Caco-2 (cell line): ENCODE results near the gene SLC25A21. TPM values are rescaled to one million over a fixed set of nuclear protein-coding genes. Genes with fewer than 3 reads are reported as not detected.
"Not testable (repeated sequence)": the region's sequence is repeated elsewhere in the genome, so short reads cannot be mapped to it uniquely, and the experiment has no call there.

Source experiments
- BruUV-seq: library from RNA; stranded (reverse); fragments of 400-500 nt; replicated peaks from 2 replicates; lab custom pipeline; 2021; lab: Mats Ljungman, UMichigan
- CTCF ChIA-PET: fragments of 300-600 bp; sonication (Branson Sonifier 250); formaldehyde crosslinking; loops from one replicate; lab custom pipeline; 2022; ENCODE audit warnings: antibody characterized with exemption; lab: Charles Lee
- POLR2A ChIA-PET: fragments of 300-600 bp; sonication (Branson Sonifier 250); formaldehyde crosslinking; loops from one replicate; lab custom pipeline; 2022; ENCODE audit warnings: antibody characterized with exemption; lab: Charles Lee
- DNase-seq, 2 experiments: peaks; one replicate each; pipeline versions ENCODE4 v3.0.0 to v3.0.0-alpha.2; 2020 to 2022
- H3K27me3 ChIP-seq: replicated peaks from 2 replicates; pipeline ENCODE4 v1.6.0; 2011; ENCODE audit warnings: low read length; ENCODE audit not compliant: control insufficient read depth, insufficient read depth
- H3K36me3 ChIP-seq: 2 replicates; pipeline ENCODE4 v1.5.1; 2011; ENCODE audit warnings: low read length; ENCODE audit not compliant: control insufficient read depth, insufficient read depth
- H3K4me1 ChIP-seq: fragments of 250-450 bp; sonication (Bioruptor Pico); 2 replicates; pipeline ENCODE4 v1.5.1; 2020; ENCODE audit warnings: mild to moderate bottlenecking
- H3K4me3 ChIP-seq: 2 replicates; pipeline ENCODE4 v1.5.1; 2011; ENCODE audit warnings: low read depth, mild to moderate bottlenecking, control low read depth, low read length
- H3K9me3 ChIP-seq: fragments of 250-450 bp; sonication (Bioruptor Pico); 2 replicates; pipeline ENCODE4 v1.5.1; 2020; ENCODE audit warnings: mild to moderate bottlenecking, moderate library complexity
- H3K27ac Mint-ChIP-seq: one replicate; pipeline ENCODE4 v1.8.0; 2022; ENCODE audit warnings: mixed read lengths; ENCODE audit not compliant: unreplicated experiment
- H3K27me3 Mint-ChIP-seq: one replicate; pipeline ENCODE4 v1.8.0; 2022; ENCODE audit warnings: mixed read lengths; ENCODE audit not compliant: insufficient read depth, unreplicated experiment
- H3K36me3 Mint-ChIP-seq: one replicate; pipeline ENCODE4 v1.8.0; 2022; ENCODE audit warnings: mild to moderate bottlenecking, mixed read lengths; ENCODE audit not compliant: insufficient read depth, unreplicated experiment
- H3K4me1 Mint-ChIP-seq: one replicate; pipeline ENCODE4 v1.8.0; 2022; ENCODE audit warnings: low read depth, mixed read lengths; ENCODE audit not compliant: unreplicated experiment
- H3K4me3 Mint-ChIP-seq: one replicate; pipeline ENCODE4 v1.8.0; 2022; ENCODE audit warnings: mild to moderate bottlenecking, moderate library complexity, mixed read lengths; ENCODE audit not compliant: unreplicated experiment
- H3K9me3 Mint-ChIP-seq: one replicate; pipeline ENCODE4 v1.8.0; 2022; ENCODE audit warnings: mixed read lengths; ENCODE audit not compliant: unreplicated experiment
- CTCF ChIP-seq, 2 experiments: fragments of 200-600 bp in 1 of 2; IDR thresholded peaks; 1 replicate in 1 of 2; 2 replicates in 1 of 2; pipeline versions ENCODE4 v1.5.1 to v1.8.0; 2011 to 2022; ENCODE audit warnings: antibody characterized with exemption in 1 of 2, control low read depth in 1 of 2, inconsistent platforms in 1 of 2, low read depth in 1 of 2, low read length in 1 of 2, mild to moderate bottlenecking in 1 of 2, moderate library complexity in 1 of 2; ENCODE audit not compliant: insufficient read depth in 1 of 2, severe bottlenecking in 1 of 2, unreplicated experiment in 1 of 2
- intact Hi-C: fragments of 100-400 bp; cut with micrococcal nuclease; formaldehyde crosslinking; loops from one replicate; pipeline ENCODE4 v1.10.0; 2022; ENCODE audit not compliant: unreplicated experiment
- total RNA-seq: library from RNA; stranded (reverse); gene quantifications from 2 replicates; pipeline ENCODE4 v1.2.3, GENCODE V29; 2022

Gene SLC25A21
- total RNA-seq, 1 experiment from 2014 or later: 3.2 TPM

GRCh38 chr14:37213016-37213415, 40.6 kb upstream of the SLC25A21 start:
- peaks cover 15% of the 10 kb centered on the region for H3K9me3 Mint-ChIP-seq
- ChIA-PET POLR2A (no interaction called here), CTCF (interaction anchor here (0.6 kb wide), 1 partner anchor 35 kb away, joined by 4 read pairs; no protein-coding TSS in a partner anchor)
- no peaks in the 10 kb centered on the region for H3K27me3 ChIP-seq
- no TSS peak for BruUV-seq
- H3K4me1 ChIP-seq: no peaks in the 10 kb centered on the region
- no peaks in the 10 kb centered on the region for H3K4me1 Mint-ChIP-seq
- no peaks in the 10 kb centered on the region for H3K36me3 Mint-ChIP-seq
- H3K9me3 ChIP-seq: peaks cover 5% of the 10 kb centered on the region; the same call in 1 of the 2 replicates
- no peak overlapping the region for H3K27ac Mint-ChIP-seq
- no peak for TF ChIP-seq CTCF (IDR thresholded peaks at IDR 0.05; ENCODE audit: insufficient read depth in 1 of 2, low read depth in 1 of 2, low read length in 1 of 2, severe bottlenecking in 1 of 2, unreplicated experiment in 1 of 2)
- no peak for DNase-seq
- H3K4me3 ChIP-seq: no peak overlapping the region
- no peak overlapping the region for H3K4me3 Mint-ChIP-seq
- no peaks in the 10 kb centered on the region for H3K36me3 ChIP-seq
- H3K27me3 Mint-ChIP-seq: no peaks in the 10 kb centered on the region
- intact Hi-C loops: no loop called here

GRCh38 chr14:37210448-37210847, 38.0 kb upstream of the SLC25A21 start:
- no peak overlapping the region for H3K4me3 Mint-ChIP-seq

GRCh38 chr14:37209617-37210016, 37.2 kb upstream of the SLC25A21 start:
- intact Hi-C loops, H3K9me3 Mint-ChIP-seq, H3K36me3 ChIP-seq, H3K4me3 Mint-ChIP-seq, CTCF ChIA-PET, H3K27me3 ChIP-seq, H3K4me1 ChIP-seq, H3K27me3 Mint-ChIP-seq, H3K27ac Mint-ChIP-seq, H3K4me3 ChIP-seq, BruUV-seq, H3K4me1 Mint-ChIP-seq, POLR2A ChIA-PET, DNase-seq: not testable (repeated sequence)
- H3K36me3 Mint-ChIP-seq: peaks cover 13% of the 10 kb centered on the region
- peaks cover 31% of the 10 kb centered on the region for H3K9me3 ChIP-seq

More at GRCh38 chr14:37210448-37210847, 38.0 kb upstream of the SLC25A21 start:
- no peak for TF ChIP-seq CTCF (IDR thresholded peaks at IDR 0.05; ENCODE audit: insufficient read depth in 1 of 2, low read depth in 1 of 2, low read length in 1 of 2, severe bottlenecking in 1 of 2, unreplicated experiment in 1 of 2)
- intact Hi-C loops: no loop called here
- POLR2A ChIA-PET: no interaction called here
- H3K9me3 ChIP-seq: peaks cover 27% of the 10 kb centered on the region
- DNase-seq: no peak
- no peaks in the 10 kb centered on the region for H3K4me1 ChIP-seq
- peaks cover 9% of the 10 kb centered on the region for H3K36me3 Mint-ChIP-seq
- H3K27me3 Mint-ChIP-seq: no peaks in the 10 kb centered on the region
- peaks cover 16% of the 10 kb centered on the region for H3K9me3 Mint-ChIP-seq
- peaks cover 2% of the 10 kb centered on the region; the same call in 1 of the 2 replicates for H3K36me3 ChIP-seq
- no peak overlapping the region for H3K27ac Mint-ChIP-seq
- no TSS peak for BruUV-seq
- H3K27me3 ChIP-seq: no peaks in the 10 kb centered on the region
- CTCF ChIA-PET: no interaction called here
- no peaks in the 10 kb centered on the region for H3K4me1 Mint-ChIP-seq
- no peak overlapping the region for H3K4me3 ChIP-seq

DNA sequence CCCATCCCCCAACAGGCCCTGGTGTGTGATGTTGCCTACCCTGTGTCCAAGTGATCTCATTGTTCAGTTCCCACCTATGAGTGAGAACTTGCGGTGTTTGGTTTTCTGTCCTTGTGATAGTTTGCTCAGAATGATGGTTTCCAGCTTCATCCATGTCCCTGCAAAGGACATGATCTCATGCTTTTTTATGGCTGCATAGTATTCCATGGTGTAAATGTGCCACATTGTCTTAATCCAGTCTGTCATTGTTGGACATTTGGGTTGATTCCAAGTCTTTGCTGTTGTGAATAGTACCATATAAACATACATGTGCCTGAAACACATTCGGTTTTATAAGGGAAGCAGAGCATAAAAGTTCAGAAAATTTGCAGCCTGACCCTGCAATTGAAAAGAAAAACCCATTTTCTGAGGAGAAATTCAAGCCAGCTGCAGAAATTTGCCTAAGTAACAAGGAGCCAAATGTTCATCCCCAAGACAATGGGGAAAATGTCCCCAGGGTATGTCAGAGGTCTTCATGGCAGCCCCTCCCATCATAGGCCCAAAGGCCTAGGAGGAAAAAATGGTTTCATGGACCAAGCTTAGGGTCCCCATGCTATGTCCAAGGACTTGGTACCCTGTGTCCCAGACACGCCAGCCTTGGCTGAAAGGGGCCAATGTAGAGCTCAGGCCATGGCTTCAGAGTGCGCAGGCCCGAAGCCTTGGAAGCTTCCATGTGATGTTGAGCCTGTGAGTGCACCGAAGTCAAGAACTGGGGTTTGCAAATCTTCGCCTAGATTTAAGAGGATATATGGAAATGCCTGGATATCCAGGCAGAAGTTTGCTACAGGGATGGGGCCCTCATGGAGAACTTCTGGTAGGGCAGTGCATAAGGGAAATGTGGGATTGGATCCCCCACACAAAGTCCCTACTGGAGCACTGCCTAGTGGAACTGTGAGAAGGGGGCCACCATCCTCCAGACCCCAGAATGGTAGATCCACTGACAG, 33.5 kb upstream of the SLC25A21 start:
- CTCF ChIA-PET, POLR2A ChIA-PET, BruUV-seq, intact Hi-C loops, DNase-seq, H3K4me1 ChIP-seq, H3K4me3 Mint-ChIP-seq, H3K27me3 ChIP-seq, H3K4me1 Mint-ChIP-seq, H3K36me3 ChIP-seq, H3K9me3 Mint-ChIP-seq, H3K27ac Mint-ChIP-seq, H3K4me3 ChIP-seq, H3K27me3 Mint-ChIP-seq: not testable (repeated sequence)
- peaks cover 16% of the 10 kb centered on the region for H3K36me3 Mint-ChIP-seq
- H3K9me3 ChIP-seq: peaks cover 31% of the 10 kb centered on the region
